CD4-positive, alpha-beta T cell treated with Interleukin-15 for 1 hour (primary cell): ENCODE results near the gene HTR1B.

ENCODE experiments used
- DNase-seq: peaks from one replicate; pipeline ENCODE4 v3.0.0-alpha.2; 2020

The HTR1B gene, protein sequence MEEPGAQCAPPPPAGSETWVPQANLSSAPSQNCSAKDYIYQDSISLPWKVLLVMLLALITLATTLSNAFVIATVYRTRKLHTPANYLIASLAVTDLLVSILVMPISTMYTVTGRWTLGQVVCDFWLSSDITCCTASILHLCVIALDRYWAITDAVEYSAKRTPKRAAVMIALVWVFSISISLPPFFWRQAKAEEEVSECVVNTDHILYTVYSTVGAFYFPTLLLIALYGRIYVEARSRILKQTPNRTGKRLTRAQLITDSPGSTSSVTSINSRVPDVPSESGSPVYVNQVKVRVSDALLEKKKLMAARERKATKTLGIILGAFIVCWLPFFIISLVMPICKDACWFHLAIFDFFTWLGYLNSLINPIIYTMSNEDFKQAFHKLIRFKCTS

GRCh38 chr6:77463308-77463860, at the start of gene HTR1B:
TSS of gene HTR1B (minus strand) at chr6:77463491. CDS start at chr6:77463403, 88 bp downstream.
- no peak for DNase-seq

DNA sequence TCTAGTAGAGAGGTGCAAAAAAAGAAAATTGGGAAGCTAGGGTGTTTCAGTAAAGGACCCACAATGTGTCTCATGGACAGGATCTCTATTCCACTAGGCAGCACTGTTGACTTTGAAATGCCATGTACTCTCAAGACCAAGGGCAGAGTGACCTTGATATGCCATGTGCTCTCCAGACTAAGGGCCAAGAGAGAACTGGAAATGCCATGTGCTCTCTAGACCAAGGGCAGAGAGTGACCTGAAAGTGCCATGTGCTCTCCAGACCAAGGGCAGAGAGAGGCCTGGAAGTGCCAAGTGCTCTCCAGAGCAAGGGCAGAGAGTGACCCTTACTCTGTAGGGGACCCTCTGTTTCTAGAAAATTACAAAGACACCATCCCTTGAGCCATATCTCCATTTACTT, 49.3 kb upstream of the HTR1B start:
- DNase-seq = no peak

GRCh38 chr6:77511860-77512259, 48.6 kb upstream of the HTR1B start:
- no peak for DNase-seq

GRCh38 chr6:77502981-77503380, 39.7 kb upstream of the HTR1B start:
- no peak for DNase-seq

DNA sequence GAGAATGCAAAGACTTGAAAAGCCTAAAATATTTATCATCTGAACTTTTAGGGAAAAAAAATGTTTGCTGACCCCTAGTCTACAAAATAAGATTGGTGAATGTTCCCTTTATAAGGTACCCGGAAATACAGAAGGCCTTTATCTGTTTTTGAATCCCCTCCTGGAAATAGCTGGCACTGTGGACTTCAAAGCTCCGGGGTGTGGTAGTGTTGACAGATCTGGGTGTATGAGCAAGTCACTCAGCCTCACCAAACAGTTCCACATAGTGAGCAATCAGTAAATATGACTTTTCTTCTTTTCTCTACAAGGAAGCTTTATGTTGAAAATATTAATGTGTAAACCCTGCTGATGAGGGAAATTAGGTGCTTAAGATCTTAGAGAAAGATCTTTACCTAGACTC, 29.2 kb upstream of the HTR1B start:
- no peak for DNase-seq

DNA sequence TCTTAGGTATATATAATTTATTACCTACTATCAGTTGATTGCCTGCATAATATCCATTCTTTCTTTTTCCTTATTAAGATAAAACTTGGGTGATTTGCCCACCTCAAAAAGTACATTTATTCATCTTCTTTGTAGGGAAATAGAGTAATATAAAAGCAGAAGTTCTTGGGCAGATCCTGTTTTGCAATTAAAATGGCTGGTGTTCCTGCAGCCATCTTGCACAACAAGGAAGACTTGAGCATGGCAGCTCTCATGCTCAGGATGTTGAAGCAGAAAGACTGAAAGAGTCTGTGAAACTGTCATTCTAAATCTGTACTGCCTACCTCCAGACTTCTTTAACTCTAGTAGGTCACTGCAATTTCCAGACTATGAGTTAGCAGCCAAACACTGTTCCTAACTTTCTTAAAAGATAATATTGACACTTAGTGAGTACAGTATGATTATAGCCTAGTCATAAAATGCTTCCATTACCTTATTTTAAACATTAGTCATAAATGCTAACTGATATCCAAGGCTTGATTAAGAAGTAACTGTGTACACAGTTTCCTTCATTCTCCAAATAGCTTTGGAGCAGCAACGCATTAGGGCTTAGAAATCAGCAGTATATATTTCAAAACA, 24.6 kb upstream of the HTR1B start:
- DNase-seq = no peak

DNA sequence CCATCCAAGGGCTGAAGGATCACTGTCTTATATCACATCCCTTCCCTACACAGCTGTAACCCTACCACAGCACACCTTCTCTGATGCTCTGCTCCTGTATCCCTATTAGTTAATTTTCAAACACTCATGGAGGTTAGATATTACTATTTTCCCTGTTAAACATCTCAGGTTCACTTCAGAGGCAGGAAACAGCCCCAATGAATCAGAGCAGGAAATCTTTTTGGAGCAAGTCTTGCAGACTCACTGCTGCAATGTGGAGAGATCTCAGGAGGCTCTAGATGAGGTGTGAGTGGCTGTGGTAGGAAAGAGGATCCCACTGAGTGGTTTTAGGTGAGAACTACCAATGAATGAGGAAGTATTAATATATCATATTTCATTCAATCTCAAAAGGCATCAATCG, 19.7 kb upstream of the HTR1B start:
- DNase-seq = no peak

- no peak for DNase-seq
These were observed 11.7 kb upstream of the HTR1B start for GRCh38 chr6:77474973-77475372.

DNA sequence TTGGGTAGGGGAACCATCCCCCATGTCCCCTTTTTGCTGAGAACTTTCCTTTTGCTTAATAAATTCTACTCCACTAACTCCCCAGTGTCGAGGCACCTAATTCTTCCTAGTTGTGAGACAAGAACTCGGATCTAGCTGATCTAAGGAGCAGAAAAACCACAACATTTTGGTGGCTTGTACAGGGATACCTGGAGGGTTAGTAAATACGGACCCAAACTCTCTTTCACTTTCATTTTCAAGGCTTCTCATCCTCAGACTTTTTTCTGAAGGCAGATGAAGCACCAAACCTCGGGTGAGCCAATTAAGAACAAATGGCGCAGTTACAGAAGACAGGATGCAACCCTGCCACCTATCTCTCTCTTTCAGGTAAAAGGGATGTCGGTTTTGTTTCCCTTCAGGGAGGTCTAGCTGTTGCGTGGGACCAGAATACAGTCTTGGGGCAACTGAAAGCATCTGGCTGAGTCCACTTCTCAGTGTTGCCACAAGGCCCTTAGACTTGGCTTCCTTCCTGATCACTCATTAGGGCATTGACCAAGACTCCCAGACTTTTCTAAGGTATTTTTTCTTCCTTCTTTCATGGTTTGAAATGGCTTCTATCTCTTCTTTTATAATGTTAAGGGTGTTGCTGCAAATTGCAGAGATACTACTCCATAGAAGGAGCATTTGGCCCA, 11.1 kb upstream of the HTR1B start:
- no peak for DNase-seq

GRCh38 chr6:77470983-77471382, 7.7 kb upstream of the HTR1B start:
- no peak for DNase-seq

GRCh38 chr6:77468939-77469338, 5.6 kb upstream of the HTR1B start:
- no peak for DNase-seq

DNA sequence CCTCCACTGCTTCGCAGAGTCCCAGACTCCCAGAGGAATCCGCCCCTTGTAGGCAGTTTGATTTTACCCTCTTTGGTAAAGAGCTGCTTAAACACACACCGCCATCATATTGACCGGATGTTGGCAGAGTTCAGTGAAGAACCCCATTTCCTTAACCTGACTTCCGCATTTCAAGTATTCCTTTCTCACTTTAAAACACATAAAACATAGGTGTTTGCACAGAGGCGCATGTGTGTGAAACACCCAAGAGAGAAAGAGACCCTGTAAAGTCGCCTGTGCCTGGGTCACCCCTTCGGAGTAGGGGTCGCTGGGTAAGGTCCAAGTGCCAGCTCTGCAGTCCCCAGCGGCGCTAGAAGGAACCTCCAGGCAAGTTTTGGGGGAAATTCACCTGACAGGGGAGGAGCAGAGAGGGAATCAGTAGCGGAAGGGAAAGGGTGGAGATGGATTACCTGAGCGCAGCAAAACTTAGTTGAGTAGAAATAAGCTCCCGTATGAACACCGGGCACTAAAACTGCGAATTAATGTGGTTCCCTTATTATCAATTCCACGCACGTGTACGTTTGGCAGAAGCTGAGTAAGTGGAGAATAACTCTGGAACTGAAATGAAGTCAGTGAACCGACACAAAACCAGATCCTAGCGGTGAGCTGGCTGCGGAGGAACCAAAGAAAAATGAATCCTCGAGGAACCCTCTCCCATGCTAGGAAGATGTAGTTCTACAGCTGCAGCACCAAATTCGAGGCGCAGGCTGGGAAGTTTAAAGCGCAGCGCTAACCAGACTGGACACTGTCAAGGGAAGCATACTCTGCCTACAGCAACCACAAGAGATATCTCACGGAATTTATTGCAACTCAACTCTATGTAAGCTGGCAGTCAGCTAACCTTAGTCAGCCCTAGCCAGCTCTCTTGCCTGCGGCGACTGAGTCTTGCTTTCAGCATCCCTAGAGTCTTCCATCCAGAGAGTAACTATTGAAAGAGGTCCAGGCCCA, 3.5 kb upstream of the HTR1B start:
- DNase-seq = no peak

GRCh38 chr6:77466055-77466450, 2.8 kb upstream of the HTR1B start:
- no peak for DNase-seq

DNA sequence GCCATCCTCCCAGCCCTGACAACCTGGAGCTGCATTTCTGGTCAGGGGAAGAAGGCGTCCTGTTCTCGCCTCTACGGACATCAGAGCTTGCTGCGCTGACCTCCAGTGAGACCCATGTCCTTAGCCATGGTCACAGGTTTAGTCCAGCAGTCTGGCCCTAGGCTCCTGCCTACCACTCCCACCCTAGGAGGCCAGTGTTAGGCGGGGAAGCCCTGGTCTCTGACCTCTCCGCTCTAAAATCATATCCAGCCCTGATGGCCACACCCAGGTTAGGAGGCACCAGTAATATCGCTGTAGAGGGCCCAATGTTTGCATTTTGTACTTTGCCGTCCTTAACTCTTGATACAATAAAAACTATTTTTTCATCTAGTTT, 1.2 kb upstream of the HTR1B start:
- no peak for DNase-seq

DNA sequence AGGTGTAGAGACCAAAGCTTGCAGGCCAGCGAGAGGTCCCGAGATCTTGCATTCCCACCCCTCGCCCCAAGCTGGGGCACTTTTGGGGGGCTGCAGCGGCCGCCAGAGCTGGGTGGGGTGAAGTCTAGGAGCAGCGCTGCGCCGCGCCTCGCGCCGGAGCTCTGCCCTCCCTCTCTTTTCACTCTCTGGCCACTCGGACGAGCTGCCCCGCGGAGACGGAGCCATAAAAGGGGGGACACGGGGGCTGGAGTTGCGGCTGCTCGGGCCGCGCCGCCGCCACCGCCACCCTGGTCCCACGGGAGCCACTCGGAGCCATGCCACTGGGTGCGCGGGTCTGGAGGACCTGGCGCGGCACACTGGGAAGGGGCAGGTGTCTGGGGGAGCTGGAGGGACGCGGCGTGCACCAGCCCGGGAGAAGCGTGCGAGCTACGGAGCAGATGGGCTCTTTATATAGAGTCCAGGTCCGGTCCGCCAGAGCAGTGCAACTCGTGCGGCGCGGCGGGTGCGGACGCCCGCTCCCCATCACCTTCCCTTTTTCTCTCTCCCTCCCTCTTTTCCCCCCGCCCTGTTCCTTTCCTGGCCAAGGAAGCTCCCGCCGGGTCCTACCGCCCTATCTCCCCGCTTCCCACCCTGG, 687 bp upstream of the HTR1B start:
- DNase-seq = no peak

- DNase-seq = no peak
These were observed 658 bp downstream of the HTR1B start for GRCh38 chr6:77462359-77463307.

DNA sequence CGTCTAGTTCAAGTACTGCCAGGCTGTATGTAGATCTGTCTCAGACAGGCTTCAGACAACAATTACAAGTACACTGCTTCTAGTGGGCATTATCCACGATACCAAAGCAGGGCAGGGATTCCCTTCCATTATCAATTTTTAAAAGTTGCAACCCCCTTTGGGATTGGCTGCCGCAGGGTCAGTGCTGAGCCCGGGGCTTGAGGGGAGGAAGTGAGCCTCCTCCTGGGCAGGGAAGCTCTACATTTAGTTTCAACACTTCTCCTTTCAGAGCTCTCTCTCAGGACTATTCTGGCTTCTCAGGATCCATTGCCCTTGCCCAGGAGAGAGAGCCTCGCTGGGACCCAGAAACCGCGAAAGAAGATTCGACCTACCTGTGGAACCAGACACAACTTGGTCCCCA, 1.5 kb downstream of the HTR1B start:
- no peak for DNase-seq

DNA sequence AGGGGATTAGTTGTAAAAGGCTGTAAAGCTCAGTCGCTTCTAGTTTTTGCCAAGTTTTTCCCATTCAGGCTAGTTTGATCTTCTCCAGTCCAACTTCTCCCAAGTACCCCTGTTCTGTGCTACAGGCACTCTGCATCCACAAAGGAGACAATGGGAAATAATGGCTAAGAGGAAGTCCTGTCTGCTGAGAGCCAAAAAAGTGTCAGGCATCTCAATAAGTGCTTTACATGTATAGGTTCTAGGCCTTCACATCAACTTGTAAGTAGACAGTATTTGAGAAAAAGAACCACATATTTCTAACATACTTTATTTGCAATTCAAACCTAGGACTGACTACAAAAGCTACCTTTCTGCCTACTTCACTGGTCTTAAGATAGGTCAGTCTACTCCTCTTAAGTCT, 4.9 kb downstream of the HTR1B start:
- no peak for DNase-seq

- no peak for DNase-seq
These were observed 5.5 kb downstream of the HTR1B start for GRCh38 chr6:77457720-77458349.

DNA sequence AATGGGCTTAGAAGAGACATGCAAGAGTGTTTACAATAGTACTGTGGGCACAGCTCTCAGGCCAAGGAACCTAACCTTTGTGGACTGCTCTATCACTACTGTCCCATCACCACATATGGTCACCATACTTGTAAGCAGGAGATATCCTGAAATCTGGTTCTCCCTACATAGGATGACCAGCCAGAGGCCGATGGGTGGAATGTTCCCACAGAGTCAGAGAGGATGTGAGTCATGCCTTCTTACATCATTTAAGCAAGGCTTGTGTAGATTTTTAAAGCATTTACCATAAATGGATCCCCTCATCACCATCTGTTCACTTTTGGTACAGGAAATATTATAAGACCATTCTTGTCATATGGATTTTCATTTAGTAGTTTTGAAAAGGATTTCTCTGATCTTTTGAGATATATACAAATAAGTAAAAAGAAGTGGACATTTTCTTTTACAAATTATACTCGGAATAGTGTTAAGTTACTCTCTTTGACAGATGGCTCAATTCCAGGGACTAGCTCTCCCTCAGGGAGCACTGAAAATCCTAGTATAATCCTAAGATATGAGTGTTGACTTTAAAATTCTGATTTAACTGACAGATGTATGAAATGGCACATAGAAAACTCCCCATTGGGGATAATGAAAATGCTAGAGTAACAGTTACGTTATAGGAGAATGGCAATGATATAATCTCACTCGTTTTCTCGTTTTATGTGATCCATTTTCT, 6.6 kb downstream of the HTR1B start:
- no peak for DNase-seq
